IPS-18a (cell line): ENCODE results near the gene ANKRD12.

Experiments used
- H3K27ac ChIP-seq: one replicate; pipeline ENCODE4 v1.5.1; 2013; ENCODE audit warnings: low read length
- H3K27me3 ChIP-seq: one replicate; pipeline ENCODE4 v1.6.1; 2013; ENCODE audit warnings: mild to moderate bottlenecking, low read length; ENCODE audit not compliant: control insufficient read depth, insufficient read depth
- H3K36me3 ChIP-seq: one replicate; pipeline ENCODE4 v1.6.1; 2013; ENCODE audit warnings: low read depth, low read length; ENCODE audit not compliant: control insufficient read depth
- H3K4me1 ChIP-seq: one replicate; pipeline ENCODE4 v1.6.1; 2013; ENCODE audit warnings: low read depth, low read length; ENCODE audit not compliant: control insufficient read depth
- H3K4me3 ChIP-seq: one replicate; pipeline ENCODE4 v1.5.1; 2013; ENCODE audit warnings: low read length
- H3K9ac ChIP-seq: one replicate; pipeline ENCODE4 v1.6.1; 2013; ENCODE audit warnings: mild to moderate bottlenecking, low read length, moderate library complexity
- H3K9me3 ChIP-seq: one replicate; pipeline ENCODE4 v1.6.1; 2013; ENCODE audit warnings: low read depth, low read length; ENCODE audit not compliant: control insufficient read depth

Gene ANKRD12

DNA sequence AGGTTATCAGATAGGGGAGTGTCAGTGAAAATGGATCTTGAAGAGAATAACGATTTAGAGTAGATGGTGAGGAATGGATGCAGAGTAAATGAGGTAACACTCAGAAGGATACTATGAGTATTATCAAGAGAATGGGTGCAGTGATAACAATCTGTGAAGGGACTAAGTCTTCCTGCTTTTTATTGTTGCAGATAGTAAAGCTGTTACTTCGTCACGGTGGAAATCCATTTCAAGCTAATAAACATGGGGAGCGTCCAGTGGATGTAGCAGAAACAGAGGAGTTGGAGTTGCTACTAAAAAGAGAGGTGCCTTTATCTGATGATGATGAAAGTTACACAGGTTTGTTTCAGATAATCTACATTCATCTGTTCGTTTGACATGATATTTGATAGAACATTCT lies 85.1 kb downstream of the ANKRD12 start:
- no peak overlapping the region for H3K4me3 ChIP-seq
- no peaks in the 10 kb centered on the region for H3K9me3 ChIP-seq
- H3K27ac ChIP-seq: no peak overlapping the region
- H3K9ac ChIP-seq: no peak overlapping the region
- H3K36me3 ChIP-seq: peaks cover 10% of the 10 kb centered on the region
- H3K4me1 ChIP-seq: no peaks in the 10 kb centered on the region
- H3K27me3 ChIP-seq: no peaks in the 10 kb centered on the region

DNA sequence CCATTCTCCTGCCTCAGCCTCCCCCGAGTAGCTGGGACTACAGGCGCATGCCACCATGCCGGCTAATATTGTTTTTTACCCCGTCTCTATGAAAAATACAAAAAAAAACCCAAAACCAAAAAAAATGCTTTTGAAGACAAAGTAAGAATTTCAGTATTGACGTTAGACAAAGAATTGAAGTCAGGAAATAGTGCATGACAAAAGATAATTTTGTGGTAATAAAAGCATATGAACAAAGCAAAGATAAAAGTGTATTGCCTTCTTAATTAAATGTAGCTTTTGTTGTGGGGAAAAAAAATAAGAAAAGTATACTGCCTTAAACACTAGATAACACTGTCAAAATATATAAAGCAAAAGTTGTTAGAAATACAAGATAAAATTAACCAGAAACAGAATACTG lies 86.8 kb downstream of the ANKRD12 start:
- no peak overlapping the region for H3K27ac ChIP-seq
- peaks cover 10% of the 10 kb centered on the region for H3K36me3 ChIP-seq
- no peaks in the 10 kb centered on the region for H3K27me3 ChIP-seq
- H3K9ac ChIP-seq: no peak overlapping the region
- H3K4me3 ChIP-seq: no peak overlapping the region
- no peaks in the 10 kb centered on the region for H3K4me1 ChIP-seq
- no peaks in the 10 kb centered on the region for H3K9me3 ChIP-seq

DNA sequence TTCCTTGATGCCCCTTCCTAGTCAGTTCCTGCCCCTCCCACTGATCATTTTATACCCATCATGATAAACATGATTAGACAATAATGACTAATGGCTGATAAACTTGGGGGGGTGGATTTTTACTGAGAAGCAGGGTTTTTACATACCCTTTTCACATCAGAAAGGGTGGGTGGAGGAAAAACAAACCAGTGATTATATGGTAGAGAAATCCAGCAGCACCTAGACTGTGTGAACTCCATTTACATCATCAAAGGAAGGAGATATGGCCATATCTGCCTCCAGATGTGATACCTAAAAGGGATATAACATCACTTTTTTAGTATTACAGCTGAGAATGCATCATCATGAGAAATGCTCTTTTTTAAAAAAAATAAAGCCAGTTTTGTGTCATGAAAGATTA lies 89.9 kb downstream of the ANKRD12 start:
- H3K9ac ChIP-seq: no peak overlapping the region
- no peaks in the 10 kb centered on the region for H3K9me3 ChIP-seq
- H3K36me3 ChIP-seq: peaks cover 10% of the 10 kb centered on the region
- no peaks in the 10 kb centered on the region for H3K4me1 ChIP-seq
- H3K4me3 ChIP-seq: no peak overlapping the region
- no peaks in the 10 kb centered on the region for H3K27me3 ChIP-seq
- no peak overlapping the region for H3K27ac ChIP-seq

DNA sequence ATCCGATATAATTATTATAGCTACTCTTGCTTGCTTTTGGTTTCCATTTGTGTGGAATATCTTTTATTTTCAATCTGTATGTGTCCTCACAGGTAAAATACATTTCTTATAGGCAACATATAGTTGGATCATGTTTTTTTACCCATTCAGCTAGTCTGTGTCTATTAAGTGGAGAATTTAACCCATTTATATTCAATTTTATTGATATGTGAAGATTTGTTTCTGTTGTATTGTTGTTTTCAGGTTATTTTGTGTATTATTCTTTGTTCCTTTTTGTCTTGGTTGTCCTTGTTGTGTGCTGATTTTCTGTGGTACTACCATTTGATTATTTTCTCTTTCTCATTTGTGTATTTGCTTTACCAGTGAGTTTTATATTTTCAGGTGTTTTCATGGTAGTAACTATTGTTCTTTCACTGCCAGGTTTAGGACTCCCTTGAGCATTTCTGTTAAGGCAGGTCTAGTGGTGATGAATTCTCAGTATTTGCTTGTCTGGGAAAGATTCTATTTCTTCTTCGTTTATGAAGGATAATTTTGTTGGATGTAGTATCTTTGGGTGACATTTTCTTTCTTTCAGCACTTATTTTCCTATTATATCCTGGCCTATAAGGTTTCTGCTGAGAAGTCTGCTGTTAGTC lies 95.4 kb downstream of the ANKRD12 start:
- Histone ChIP-seq H3K36me3 (peaks cover 3% of the 10 kb centered on the region), H3K9me3 (no peaks in the 10 kb centered on the region), H3K4me3 (no peak overlapping the region)

DNA sequence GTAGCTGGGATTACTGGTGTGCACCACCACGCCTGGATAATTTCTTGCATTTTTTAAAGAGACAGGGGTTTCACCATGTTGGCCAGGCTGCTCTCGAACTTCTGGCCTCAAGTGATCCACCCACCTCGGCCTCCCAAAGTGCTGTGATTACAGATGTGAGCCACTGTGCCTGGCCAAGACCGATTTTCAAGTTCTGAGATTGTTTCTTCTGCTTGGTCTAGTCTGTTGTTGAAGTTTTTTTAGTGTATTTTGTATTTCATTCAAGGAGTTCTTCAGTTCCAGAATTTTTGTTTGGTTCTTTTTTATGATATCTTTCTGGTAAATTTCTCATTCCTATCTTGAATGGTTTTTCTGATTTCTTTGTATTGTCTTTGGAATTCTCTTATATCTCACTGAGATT lies 96.4 kb downstream of the ANKRD12 start:
- Histone ChIP-seq H3K27ac (no peak overlapping the region), H3K9ac (no peak overlapping the region), H3K27me3 (no peaks in the 10 kb centered on the region), H3K4me1 (no peaks in the 10 kb centered on the region), H3K36me3 (no peaks in the 10 kb centered on the region), H3K9me3 (no peaks in the 10 kb centered on the region), H3K4me3 (no peak overlapping the region)

More for the DNA sequence above, 95.4 kb downstream of the ANKRD12 start:
- Histone ChIP-seq H3K27me3 (no peaks in the 10 kb centered on the region), H3K4me1 (no peaks in the 10 kb centered on the region), H3K27ac (no peak overlapping the region), H3K9ac (no peak overlapping the region)

DNA sequence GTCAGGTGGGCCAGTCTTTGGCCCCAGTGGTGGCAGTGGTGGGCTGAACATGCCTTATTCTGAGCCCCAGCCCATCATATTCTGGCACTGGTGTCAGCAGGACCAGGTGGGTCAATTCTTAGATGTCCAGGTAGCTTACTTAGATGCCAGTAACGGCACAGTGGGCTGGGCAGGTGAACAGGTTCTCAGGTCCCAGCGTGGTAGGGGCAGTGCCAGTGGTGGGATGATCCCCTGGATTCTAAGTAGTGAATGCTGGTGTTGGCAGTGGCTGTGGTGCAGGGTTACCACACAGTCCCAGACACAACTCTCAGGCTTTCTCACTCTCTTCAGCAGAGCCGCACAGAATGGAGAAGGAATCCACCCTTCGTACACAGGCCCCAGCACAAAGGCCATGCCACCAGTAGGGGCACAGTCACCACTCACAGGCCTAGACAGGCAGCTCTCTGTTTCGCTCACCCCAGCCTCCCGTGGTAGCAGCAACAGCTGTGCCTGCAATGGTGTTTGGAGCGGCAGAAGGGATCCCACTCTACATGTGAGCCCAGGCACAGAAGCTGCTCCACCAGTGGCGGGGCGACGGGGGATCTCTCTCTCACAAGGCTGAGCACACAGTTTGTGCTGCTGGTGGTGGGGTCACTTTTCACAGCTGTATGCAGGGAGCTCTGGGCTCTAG lies 97.3 kb downstream of the ANKRD12 start:
- no peak overlapping the region for H3K27ac ChIP-seq
- H3K9me3 ChIP-seq: no peaks in the 10 kb centered on the region
- no peak overlapping the region for H3K4me3 ChIP-seq
- H3K9ac ChIP-seq: no peak overlapping the region
- H3K27me3 ChIP-seq: no peaks in the 10 kb centered on the region
- no peaks in the 10 kb centered on the region for H3K4me1 ChIP-seq
- no peaks in the 10 kb centered on the region for H3K36me3 ChIP-seq

DNA sequence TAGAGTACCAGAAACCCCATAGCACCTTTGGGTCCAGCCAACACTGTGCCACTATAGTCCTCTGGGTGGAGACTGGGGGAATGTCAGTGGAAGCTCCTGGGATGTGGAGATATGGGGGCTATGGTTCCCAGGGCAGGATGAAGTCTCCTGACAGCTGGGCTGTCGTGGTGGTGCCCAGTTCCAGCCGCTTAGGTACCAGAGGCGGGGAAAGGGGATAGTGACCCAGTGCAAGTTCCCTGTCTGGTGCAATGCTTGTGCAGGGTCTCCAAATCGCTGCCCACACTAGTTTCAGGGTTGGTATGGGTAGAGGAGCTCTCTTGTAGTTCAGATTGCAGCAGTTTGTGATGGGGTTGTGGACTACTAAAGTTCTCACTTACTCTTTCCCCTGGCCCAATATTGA lies 97.9 kb downstream of the ANKRD12 start:
- Histone ChIP-seq H3K4me1 (no peaks in the 10 kb centered on the region), H3K9ac (no peak overlapping the region), H3K27ac (no peak overlapping the region), H3K36me3 (no peaks in the 10 kb centered on the region), H3K27me3 (no peaks in the 10 kb centered on the region), H3K4me3 (no peak overlapping the region), H3K9me3 (no peaks in the 10 kb centered on the region)

DNA sequence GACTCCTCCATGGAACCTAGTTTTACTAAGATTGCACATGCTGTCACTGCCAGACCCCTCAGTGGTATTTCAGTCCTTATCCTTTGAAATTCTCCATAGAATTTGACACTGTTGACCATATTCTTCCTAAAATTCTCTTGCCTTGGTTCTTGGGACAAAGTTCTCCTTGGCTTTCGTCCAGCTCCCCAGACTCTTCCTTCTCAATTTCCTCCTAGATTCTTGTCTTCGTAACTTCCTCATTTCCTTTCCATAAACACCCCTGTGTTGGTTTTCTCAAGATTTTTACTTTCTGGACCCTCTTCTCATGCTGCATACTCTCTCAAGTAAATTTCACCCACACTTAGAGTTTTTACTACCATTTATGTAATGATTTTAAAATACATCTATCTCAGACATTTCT lies 101.4 kb downstream of the ANKRD12 start:
- H3K36me3 ChIP-seq: no peaks in the 10 kb centered on the region

DNA sequence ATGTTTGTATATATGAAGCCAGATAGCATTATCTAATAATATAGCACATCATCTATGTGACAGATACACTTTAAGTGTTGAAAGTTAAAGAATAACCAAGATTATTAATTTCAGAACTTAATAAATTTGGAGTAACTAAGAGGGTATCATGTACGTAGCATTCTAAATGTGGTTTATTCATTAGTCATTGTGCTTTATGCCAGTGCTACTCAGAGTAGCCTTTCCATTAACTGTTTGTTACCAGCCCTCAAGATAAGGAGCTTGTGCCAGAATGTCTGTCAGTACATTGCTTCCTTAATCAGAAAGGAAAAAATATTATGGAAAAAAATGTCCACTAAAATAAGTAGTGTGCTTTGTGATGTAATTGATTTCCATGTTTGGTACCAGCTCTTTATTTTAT lies 103.1 kb downstream of the ANKRD12 start:
- no peaks in the 10 kb centered on the region for H3K36me3 ChIP-seq
- H3K27me3 ChIP-seq: no peaks in the 10 kb centered on the region

More for the DNA sequence above, 101.4 kb downstream of the ANKRD12 start:
- Histone ChIP-seq H3K27ac (no peak overlapping the region), H3K4me1 (peaks cover 17% of the 10 kb centered on the region), H3K27me3 (no peaks in the 10 kb centered on the region), H3K4me3 (no peak overlapping the region), H3K9me3 (no peaks in the 10 kb centered on the region), H3K9ac (no peak overlapping the region)

DNA sequence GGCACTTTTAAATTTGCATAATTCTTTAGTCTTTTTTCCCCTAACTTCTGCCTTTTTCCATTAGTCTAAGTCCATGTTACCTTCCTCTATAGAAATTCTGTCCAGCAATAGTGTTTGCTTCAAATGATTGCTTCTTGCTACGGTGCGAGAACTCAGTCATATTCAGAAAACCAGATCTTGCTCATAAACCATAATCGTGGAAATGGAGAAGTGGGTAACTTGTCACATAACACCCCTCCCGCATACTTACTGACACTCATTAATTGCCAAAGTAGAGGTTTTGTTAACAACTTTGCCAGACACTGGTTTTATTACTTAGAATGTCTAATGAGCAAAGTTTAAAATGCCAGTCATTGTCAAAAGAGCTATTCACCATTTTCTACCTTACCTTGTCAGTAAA lies 103.7 kb downstream of the ANKRD12 start:
- H3K27me3 ChIP-seq: no peaks in the 10 kb centered on the region
- H3K9ac ChIP-seq: no peak overlapping the region
- H3K9me3 ChIP-seq: no peaks in the 10 kb centered on the region
- no peaks in the 10 kb centered on the region for H3K36me3 ChIP-seq
- no peak overlapping the region for H3K27ac ChIP-seq
- H3K4me3 ChIP-seq: no peak overlapping the region
- peaks cover 21% of the 10 kb centered on the region for H3K4me1 ChIP-seq

More for the DNA sequence above, 103.1 kb downstream of the ANKRD12 start:
- no peak overlapping the region for H3K27ac ChIP-seq
- H3K4me1 ChIP-seq: peaks cover 21% of the 10 kb centered on the region
- H3K4me3 ChIP-seq: no peak overlapping the region
- H3K9me3 ChIP-seq: no peaks in the 10 kb centered on the region
- no peak overlapping the region for H3K9ac ChIP-seq

DNA sequence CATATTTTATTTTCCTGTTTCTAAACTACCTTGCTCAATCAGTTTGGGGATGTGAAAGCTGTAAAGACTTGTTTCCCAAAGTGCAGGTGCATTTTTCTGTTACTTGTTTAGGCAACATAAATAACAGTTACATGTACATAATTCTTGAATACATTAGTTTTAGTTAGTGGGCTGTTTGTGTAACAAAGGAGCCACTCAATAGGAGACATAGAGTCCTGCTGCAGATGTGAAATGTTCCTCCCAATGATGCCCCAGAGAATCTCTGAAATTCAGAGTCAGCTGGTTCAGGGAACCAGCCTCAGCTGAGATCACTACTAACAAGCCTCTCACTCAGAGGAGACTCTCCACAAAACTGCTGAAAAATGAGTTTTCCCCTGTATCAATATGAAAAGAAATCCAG lies 106.4 kb downstream of the ANKRD12 start:
- Histone ChIP-seq H3K27me3 (no peaks in the 10 kb centered on the region), H3K4me3 (no peak overlapping the region), H3K9me3 (no peaks in the 10 kb centered on the region), H3K36me3 (no peaks in the 10 kb centered on the region), H3K9ac (no peak overlapping the region), H3K4me1 (peaks cover 21% of the 10 kb centered on the region), H3K27ac (no peak overlapping the region)

DNA sequence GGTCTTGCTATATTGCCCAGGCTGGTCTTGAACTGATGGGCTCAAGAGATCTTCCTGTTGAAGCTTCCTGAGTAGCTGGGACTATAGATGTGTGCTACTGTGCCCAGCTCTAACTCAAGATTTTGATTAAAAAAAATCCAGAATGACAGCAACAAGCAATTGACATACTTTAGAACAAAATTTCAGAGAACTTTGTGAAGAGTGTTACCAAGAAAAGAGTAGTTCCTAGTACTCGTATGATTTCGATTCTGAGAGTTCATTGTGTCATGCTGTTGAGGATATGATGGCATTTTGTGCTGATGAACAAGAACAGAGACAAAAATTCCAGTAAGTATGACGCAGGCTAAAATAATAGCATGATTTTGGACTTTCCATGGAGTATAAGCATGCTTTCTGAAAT lies 107.8 kb downstream of the ANKRD12 start:
- H3K4me3 ChIP-seq: no peak overlapping the region
- no peaks in the 10 kb centered on the region for H3K36me3 ChIP-seq
- H3K9me3 ChIP-seq: no peaks in the 10 kb centered on the region
- no peak overlapping the region for H3K27ac ChIP-seq
- no peak overlapping the region for H3K9ac ChIP-seq
- no peaks in the 10 kb centered on the region for H3K27me3 ChIP-seq
- peaks cover 21% of the 10 kb centered on the region for H3K4me1 ChIP-seq
